GM21619 (cell line): Measurements from ENCODE around the gene CREB3L4.

Source experiments
- ATAC-seq: cut with Tn5 transposase; IDR thresholded peaks from one replicate; pipeline ENCODE4 v1.9.1; 2021; ENCODE audit not compliant: unreplicated experiment

Gene CREB3L4

GRCh38 chr1:153967107-153967999 is at the start of gene CREB3L4:
Gene CREB3L4, plus strand, starts transcription at chr1:153967902. Its CDS starts 624 bp downstream, at chr1:153968526.
- ATAC-seq = peak; percentile 76

DNA sequence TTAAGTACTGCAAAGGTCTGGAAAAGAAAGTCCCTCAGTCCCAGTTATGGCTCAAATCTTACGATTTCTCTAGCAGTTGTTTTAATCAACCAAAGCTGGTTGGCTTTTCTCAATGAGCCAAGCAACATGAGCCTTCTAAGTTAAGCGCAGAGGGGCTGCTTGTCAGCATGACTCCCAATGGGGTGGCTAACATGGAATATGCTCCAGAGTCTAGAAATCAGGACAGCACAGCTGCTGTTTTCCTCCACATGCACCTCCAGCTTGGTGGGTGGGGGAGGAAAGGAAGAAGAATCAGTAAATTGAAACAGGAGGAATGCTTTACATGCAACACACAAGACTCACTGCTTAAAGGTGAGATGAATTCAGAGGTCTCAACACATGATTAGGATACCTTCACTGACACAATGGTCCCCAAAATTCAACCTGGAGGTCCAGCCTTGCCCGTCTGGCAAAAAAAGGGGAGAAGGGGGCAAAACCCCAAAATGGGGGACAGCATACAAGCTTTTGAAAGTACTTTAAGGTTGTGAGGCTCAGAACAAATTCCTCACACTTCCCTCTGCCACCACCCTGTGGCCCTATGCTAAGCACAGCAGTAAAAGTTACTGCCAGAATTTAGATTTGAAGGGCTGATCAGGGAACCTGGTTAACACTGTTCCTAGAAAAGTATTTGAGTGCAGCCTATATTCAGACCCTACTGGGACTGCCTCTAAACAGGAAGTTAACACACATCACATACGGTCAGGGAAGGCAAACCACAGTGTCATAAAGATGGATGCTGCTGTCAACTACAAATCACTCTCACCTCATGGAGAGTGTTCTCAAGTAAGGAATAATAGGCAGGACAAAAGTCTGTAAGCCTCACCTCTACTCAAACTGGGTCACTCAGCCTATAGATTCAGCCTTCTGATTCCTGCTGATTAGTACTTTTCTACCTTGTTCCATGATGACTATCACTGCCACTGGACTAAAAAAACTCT is 47.5 kb upstream of the CREB3L4 start:
- ATAC-seq = no peak

DNA sequence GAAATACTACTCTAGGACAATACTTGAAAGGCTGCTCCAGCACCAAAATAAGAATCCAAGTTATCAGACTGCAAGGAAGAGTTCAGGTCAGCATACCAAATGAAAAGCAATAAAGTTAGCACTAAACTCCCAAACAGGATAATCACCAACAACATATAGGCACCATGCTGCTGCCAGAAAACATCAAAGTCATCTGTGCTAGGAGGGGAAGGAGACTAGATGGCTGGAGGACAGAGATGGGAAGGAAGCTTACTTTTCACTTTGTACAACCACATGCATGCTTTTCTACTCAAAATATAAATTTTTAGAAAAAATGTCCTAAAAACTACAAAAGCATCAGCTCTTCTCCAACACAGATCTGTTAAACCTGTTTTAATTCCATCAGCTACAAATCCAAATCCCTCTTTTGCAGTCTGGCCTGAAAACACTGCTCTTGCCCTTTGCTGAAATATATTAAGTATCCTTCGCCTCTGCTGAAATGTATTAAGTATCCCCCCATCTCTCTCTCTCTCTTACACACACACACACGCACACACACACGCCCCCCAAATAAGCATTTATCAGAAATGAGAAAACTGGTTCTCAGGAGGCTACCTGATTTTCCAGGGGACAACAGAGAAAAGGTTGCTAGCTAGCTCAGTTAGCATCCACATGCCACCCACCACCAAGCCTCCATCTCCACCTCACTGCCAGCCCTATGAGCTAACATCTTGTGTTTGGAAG is 46.5 kb upstream of the CREB3L4 start:
- no peak for ATAC-seq

DNA sequence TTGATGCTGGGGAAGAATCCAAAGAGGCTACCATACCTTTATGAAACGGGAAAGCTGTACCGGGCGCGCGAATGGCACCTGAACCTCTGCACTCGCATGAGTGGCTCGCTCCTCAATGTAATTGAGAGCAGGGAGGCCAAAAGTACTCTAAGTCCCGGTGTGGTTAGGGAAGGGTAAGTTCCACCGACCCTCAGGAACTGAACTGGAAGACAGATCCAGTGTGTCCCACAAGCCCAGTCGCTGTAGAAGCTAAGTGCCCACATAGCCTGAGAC is 46.0 kb upstream of the CREB3L4 start:
- no peak for ATAC-seq

DNA sequence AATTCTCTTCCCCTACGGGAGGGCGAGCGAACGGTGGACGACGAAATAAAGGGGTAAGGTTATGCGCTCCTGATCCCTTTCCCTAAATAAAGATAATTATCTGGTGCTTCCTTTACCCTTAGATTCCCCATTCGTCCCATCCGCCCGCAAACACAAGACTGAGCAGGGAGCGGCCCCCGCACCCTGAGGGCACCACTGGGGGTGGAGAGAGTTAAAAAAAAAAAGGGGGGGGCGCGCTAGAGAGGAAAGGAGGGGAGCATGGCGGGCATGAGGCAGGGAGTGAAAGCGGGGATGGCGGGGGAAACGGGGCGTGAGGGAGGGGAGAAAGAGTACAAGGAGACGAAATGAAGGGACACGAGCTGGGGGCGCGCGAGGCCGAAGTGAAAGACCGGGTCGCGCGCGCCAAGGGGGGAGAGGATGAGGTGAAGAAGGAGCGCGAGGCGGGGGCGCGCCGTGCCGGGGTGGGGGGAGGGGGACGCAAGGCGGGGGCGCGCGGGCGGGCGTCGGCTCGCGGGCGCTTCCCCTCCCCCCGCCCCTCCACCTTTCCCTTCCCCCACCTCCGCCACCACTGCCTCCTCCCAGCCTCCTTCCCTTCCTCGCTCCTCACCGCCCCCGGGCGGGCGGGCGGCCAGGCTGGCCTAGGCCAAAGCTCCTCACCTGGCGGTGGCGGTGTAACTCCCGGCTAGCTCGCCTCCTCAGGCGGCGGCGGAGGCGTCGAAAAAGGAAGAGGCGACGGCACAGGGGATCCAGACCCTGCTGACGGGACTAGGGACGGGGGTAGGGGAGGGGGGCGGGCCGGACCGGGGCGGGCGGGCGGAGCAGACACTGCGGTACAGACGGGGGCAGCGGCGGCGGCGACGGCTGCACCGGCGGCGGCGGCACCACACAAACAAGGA is 45.4 kb upstream of the CREB3L4 start:
- ATAC-seq = peak; percentile 22

- peak; percentile 91 for ATAC-seq
Observed at GRCh38 chr1:153922972-153923925, 44.5 kb upstream of the CREB3L4 start, which contains the start of gene GATAD2B. Gene GATAD2B, minus strand, starts transcription at chr1:153922972. Its CDS starts 94,625 bp downstream, at chr1:153828347.

DNA sequence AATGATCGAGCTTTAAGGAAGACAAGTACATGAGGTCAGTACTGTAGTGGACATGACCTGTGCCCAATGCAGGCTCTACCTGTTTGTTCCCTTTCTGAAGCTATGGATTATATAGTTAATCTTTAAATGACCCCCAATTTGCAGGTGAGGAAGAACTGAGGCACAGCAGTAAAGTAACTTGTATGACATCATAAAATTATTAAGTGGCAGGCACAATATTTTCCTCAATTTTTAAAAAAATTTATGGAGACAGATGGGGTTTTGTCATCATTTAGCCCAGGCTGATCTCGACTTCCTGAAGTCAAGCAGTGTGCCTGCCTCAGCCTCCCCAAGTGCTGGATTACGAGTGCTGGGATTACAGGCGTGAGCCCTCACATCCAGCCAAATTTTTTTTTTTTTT is 41.3 kb upstream of the CREB3L4 start:
- no peak for ATAC-seq

- no peak for ATAC-seq
Observed at GRCh38 chr1:153928245-153928644, 39.5 kb upstream of the CREB3L4 start.

DNA sequence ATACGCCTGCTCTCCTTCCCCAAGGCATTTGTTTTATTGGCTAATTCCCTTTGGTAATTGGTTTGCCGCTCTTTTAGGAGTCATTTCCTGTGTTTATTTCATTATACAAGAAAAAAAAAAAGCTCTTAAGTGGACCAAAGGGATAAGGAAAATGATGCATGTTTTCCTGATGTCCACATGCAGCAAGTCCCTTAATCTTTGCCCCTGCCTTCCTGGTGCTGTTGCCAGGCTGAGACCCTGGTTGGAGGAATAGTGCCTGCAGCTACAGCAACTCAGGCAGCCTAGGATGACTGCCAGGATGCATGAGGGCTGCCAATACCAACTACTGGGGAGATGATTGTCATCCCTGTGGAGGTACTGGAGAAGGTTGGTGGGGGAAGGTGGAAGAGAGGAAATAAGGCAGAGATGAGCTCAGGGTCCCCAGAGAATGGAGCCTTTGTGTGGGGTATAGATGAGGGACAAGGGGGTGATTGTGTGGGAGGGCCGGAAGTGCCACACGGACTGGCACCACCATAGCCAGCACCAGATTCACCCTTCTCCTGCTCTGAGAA is 38.8 kb upstream of the CREB3L4 start:
- no peak for ATAC-seq

- no peak for ATAC-seq
Observed at GRCh38 chr1:153929426-153929825, 38.3 kb upstream of the CREB3L4 start.

- no peak for ATAC-seq
Observed at GRCh38 chr1:153929981-153930948, 37.4 kb upstream of the CREB3L4 start.

- no peak for ATAC-seq
Observed at GRCh38 chr1:153932156-153933131, 35.3 kb upstream of the CREB3L4 start.

DNA sequence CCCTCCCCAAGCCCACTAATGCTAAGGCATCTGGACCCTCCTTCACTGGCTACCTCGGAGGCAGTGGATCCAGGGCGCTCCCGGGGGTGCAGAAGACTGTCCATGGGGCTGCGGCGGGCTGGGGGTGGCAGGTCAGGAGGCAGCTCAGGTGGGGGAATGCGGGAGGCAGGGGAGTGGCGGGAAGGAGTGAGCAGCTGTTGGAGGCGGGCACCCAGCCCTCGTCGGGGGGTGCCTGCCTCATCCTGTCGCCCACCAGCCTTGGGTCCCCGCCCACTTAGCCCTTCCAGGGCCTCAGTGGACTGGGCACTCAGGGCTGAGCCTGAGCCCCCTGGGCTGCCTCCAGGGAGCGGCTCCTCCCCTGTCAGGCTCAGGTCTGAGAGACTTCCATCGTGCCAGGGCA is 34.3 kb upstream of the CREB3L4 start:
- no peak for ATAC-seq

GRCh38 chr1:153933955-153934354 is 33.7 kb upstream of the CREB3L4 start:
- ATAC-seq = no peak

GRCh38 chr1:153934746-153935145 is 33.0 kb upstream of the CREB3L4 start:
- ATAC-seq = no peak
